Type B pancreatic cell (in vitro differentiated cells): Measurements from ENCODE around the gene SACM1L. TPM values are rescaled to one million over a fixed set of nuclear protein-coding genes. Genes with fewer than 3 reads are reported as not detected.
"Not testable (repeated sequence)": the region's sequence is repeated elsewhere in the genome, so short reads cannot be mapped to it uniquely, and the experiment has no call there.

ENCODE experiments used
- DNase-seq: peaks from one replicate; pipeline ENCODE4 v3.0.0; 2021; ENCODE audit warnings: mixed read lengths; ENCODE audit not compliant: unreplicated experiment; ENCODE audit errors: extremely low spot score
- H3K27ac Mint-ChIP-seq: 2 replicates; pipeline ENCODE4 v1.8.0; 2021; ENCODE audit warnings: mild to moderate bottlenecking, mixed read lengths
- H3K27me3 Mint-ChIP-seq: 2 replicates; pipeline ENCODE4 v1.8.0; 2021; ENCODE audit warnings: mixed read lengths
- H3K36me3 Mint-ChIP-seq: 2 replicates; pipeline ENCODE4 v1.8.0; 2021; ENCODE audit warnings: mixed read lengths
- H3K4me1 Mint-ChIP-seq: one replicate; pipeline ENCODE4 v1.8.0; 2021; ENCODE audit warnings: mixed read lengths; ENCODE audit not compliant: unreplicated experiment
- H3K4me3 Mint-ChIP-seq: 2 replicates; pipeline ENCODE4 v1.8.0; 2021; ENCODE audit warnings: mild to moderate bottlenecking, mixed read lengths
- H3K9me3 Mint-ChIP-seq: 2 replicates; pipeline ENCODE4 v1.8.0; 2021; ENCODE audit warnings: mixed read lengths
- CTCF ChIP-seq: fragments of 200-600 bp; sonication (generic); conservative IDR thresholded peaks from 2 replicates; pipeline ENCODE4 v1.5.0; 2021; ENCODE audit warnings: antibody characterized with exemption, mild to moderate bottlenecking
- total RNA-seq: library from RNA; stranded (reverse); gene quantifications from 2 replicates; pipeline ENCODE4 v1.2.1, GENCODE V29; 2021; ENCODE audit warnings: low replicate concordance

Gene SACM1L
- total RNA-seq, 1 donor from 2014 or later, result 51.6 TPM

DNA sequence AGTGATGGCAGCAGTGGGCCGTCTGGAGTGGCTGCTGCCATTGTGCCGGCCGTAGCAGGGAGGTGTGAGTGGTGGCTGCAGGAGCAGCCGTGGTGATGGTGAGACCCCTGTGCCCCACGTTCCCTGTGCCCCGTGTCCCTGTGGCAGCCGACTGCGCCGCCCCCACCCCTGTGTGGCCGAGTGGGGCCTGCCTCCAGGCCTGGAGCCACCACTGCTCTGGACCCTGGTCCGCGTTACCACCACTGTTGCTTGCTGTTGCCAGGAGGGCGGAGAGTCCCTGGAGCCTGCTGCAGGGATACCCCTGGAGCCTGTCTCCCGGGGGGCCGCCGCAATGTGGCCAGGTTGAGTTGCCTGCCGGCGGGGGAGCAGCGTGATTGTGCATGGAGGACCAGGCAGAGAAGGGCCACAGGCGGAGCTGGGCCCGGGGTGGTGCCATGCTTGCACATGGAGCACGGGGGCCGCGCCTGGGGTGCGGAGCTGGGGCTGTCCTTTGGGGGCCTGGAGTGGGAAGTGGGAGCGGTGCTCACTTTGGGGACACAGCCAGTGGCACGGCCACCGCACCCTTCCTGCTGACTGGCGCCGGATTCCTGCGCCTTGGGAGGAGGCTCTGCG, 57.1 kb downstream of the SACM1L start:
- no peak for DNase-seq
- Mint-ChIP-seq H3K9me3 (no peaks in the 10 kb centered on the region), H3K27ac (no peak overlapping the region), H3K27me3 (no peaks in the 10 kb centered on the region), H3K4me1 (no peaks in the 10 kb centered on the region), H3K4me3 (no peak overlapping the region), H3K36me3 (peaks cover 6% of the 10 kb centered on the region)
- no peak for TF ChIP-seq CTCF

DNA sequence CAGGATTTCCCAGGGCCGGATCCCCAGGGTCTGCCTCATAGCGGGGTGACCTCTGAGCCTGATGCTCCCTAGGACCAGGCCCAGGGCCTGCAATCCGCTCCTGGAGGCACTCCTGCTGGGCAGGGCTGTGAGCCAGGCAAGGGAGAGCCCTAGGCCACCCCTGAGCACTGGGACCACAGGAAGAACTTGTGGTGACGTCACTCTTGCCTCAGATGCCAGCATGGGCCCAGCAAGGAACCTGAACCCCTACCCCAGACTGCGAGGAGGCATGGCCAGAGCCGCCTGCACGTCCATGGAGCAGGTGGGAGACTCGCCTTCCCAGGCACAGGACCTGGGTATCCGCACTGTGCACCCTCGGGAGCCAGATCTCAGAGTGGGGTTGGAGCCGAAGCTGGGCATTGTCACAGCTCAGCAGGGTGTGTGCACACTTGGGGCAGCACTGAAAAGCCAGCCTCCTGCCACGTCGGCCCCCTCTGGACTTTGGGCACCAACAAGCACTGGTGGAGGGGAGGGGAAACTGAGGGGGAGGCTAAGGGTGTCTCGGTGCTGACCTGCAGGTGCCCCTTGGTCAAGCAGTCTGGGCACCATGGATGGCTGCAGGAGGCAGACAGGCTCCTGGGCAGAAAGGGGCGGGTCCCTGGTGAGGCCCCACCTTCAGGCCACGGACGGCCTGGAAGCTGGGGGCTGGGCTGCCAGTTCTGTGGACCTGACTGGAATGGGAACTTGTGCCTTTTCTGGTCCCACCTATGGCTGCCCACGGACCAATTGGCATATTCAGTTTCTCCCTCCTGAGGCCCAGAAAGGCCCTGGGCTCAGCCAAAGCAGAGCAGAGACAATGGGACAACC, 57.8 kb downstream of the SACM1L start:
- Mint-ChIP-seq H3K27me3 (no peaks in the 10 kb centered on the region), H3K9me3 (no peaks in the 10 kb centered on the region), H3K36me3 (peaks cover 3% of the 10 kb centered on the region), H3K4me1 (no peaks in the 10 kb centered on the region), H3K4me3 (no peak overlapping the region), H3K27ac (no peak overlapping the region)
- DNase-seq, result no peak
- TF ChIP-seq CTCF, result no peak

DNA sequence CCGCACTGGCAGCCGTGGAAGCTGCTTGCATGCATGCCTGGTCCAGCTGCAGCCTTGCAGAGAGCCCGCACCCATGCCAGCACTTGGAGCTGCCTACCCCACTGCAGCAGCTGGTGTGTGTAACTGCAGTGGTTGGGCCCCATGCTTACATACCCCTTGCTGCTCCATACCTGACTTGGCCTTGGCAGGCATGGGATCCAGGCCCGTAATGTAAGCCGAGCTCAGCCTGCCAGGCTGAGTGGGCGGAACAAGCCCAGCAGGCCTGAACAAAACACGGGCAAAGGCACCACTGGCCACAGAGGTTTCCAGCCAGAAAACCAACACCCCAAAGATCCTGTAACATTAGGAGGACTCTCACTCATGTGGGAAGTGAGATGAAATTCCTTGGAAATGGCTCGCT, 58.9 kb downstream of the SACM1L start:
- no peak for TF ChIP-seq CTCF
- H3K27me3 Mint-ChIP-seq, result no peaks in the 10 kb centered on the region
- H3K27ac Mint-ChIP-seq, result no peak overlapping the region
- H3K4me3 Mint-ChIP-seq, result no peak overlapping the region
- no peak for DNase-seq
- H3K4me1 Mint-ChIP-seq, result no peaks in the 10 kb centered on the region
- peaks cover 3% of the 10 kb centered on the region for H3K36me3 Mint-ChIP-seq
- no peaks in the 10 kb centered on the region for H3K9me3 Mint-ChIP-seq

- H3K4me3 Mint-ChIP-seq, H3K4me1 Mint-ChIP-seq, H3K27ac Mint-ChIP-seq, H3K9me3 Mint-ChIP-seq, H3K27me3 Mint-ChIP-seq, DNase-seq: not testable (repeated sequence)
- peaks cover 11% of the 10 kb centered on the region for H3K36me3 Mint-ChIP-seq
Measured at GRCh38 chr3:45749036-45749600, 59.9 kb downstream of the SACM1L start.

- no peak for DNase-seq
- H3K36me3 Mint-ChIP-seq, result peaks cover 15% of the 10 kb centered on the region
- H3K27ac Mint-ChIP-seq, result no peak overlapping the region
- no peaks in the 10 kb centered on the region for H3K27me3 Mint-ChIP-seq
- H3K4me1 Mint-ChIP-seq, result no peaks in the 10 kb centered on the region
- H3K4me3 Mint-ChIP-seq, result no peak overlapping the region
- no peaks in the 10 kb centered on the region for H3K9me3 Mint-ChIP-seq
- TF ChIP-seq CTCF, result no peak
Measured at GRCh38 chr3:45749880-45750279, 60.7 kb downstream of the SACM1L start.
